Gastrocnemius medialis (tissue), 4 donors: ENCODE data around the gene KCNH2.

Source experiments
- POLR2A ChIP-seq, 2 donors: fragments of 450-650 bp; IDR thresholded peaks; one replicate each; pipeline ENCODE4 v1.6.1; 2017; ENCODE audit warnings: antibody characterized with exemption in 2 of 2, mild to moderate bottlenecking in 2 of 2, moderate library complexity in 2 of 2
- TF ChIP-seq, protein P1 (sequence below), 5 experiments: fragments of 450-650 bp in 3 of 5; fragments of 200-600 bp in 2 of 5; sonication (generic) in 2 of 5; IDR thresholded peaks in 4 of 5; conservative IDR thresholded peaks in 1 of 5; 1 replicate in 4 of 5; 2 replicates in 1 of 5; pipeline ENCODE4 v1.5.1; 2016 to 2019; ENCODE audit warnings: antibody characterized with exemption in 5 of 5, mild to moderate bottlenecking in 3 of 5, moderate library complexity in 3 of 5

GRCh38 chr7:150927157-150927955 is 50.8 kb downstream of the KCNH2 start:
- TF ChIP-seq, protein P1, sequence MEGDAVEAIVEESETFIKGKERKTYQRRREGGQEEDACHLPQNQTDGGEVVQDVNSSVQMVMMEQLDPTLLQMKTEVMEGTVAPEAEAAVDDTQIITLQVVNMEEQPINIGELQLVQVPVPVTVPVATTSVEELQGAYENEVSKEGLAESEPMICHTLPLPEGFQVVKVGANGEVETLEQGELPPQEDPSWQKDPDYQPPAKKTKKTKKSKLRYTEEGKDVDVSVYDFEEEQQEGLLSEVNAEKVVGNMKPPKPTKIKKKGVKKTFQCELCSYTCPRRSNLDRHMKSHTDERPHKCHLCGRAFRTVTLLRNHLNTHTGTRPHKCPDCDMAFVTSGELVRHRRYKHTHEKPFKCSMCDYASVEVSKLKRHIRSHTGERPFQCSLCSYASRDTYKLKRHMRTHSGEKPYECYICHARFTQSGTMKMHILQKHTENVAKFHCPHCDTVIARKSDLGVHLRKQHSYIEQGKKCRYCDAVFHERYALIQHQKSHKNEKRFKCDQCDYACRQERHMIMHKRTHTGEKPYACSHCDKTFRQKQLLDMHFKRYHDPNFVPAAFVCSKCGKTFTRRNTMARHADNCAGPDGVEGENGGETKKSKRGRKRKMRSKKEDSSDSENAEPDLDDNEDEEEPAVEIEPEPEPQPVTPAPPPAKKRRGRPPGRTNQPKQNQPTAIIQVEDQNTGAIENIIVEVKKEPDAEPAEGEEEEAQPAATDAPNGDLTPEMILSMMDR (IDR thresholded peaks at IDR 0.05 in 4 of 5, conservative IDR thresholded peaks at IDR 0.05 in 1 of 5) = no peak
- TF ChIP-seq POLR2A (IDR thresholded peaks at IDR 0.05) = no peak
